ENCODE data around the gene DES. TPM values are rescaled to one million over a fixed set of nuclear protein-coding genes. Genes with fewer than 3 reads are reported as not detected.

DES gene
- total and polyA plus RNA-seq, 9 of the 15 experiments (the other 6 are each of a cell fraction or from before 2014, with no cell fraction given): 2.5 to 58.9 (median 21.9) TPM

DNA sequence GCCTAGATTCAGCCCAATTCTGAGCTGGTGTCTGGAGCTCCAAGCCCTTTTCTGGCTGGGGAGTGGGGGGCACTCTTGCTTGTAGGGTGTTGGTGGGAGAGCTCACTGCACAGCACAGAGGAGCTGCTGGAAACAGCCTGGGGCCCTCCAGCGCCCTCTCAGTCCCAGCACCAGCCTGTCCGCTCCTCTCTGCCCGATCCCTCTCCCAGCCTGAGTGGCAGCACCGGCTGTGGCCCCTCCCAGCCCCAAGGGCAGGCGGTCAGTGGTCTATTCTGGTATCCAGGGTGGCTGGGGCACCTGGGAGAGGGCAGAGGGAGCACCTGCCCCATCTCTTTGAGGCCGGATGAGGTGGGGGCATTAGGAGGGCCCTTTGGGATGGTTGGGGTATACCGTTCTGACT is 13.2 kb upstream of the DES start (continued):
- TF ChIP-seq, protein P1, sequence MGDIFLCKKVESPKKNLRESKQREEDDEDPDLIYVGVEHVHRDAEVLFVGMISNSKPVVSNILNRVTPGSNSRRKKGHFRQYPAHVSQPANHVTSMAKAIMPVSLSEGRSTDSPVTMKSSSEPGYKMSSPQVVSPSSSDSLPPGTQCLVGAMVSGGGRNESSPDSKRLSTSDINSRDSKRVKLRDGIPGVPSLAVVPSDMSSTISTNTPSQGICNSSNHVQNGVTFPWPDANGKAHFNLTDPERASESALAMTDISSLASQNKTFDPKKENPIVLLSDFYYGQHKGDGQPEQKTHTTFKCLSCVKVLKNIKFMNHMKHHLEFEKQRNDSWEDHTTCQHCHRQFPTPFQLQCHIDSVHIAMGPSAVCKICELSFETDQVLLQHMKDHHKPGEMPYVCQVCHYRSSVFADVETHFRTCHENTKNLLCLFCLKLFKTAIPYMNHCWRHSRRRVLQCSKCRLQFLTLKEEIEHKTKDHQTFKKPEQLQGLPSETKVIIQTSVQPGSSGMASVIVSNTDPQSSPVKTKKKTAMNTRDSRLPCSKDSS (IDR thresholded peaks at IDR 0.05; ENCODE audit: low read depth, partially characterized antibody): no peak
- TF ChIP-seq ELK3 (CRISPR knock-in tag; IDR thresholded peaks at IDR 0.05) (no peak), ZC3H4 (CRISPR knock-in tag; IDR thresholded peaks at IDR 0.05; ENCODE audit: borderline replicate concordance) (no peak), HMGN3 (IDR thresholded peaks at IDR 0.05; ENCODE audit: borderline replicate concordance, extremely low read depth, insufficient read length, low read depth, low read length) (no peak), ZNF830 (CRISPR knock-in tag; IDR thresholded peaks at IDR 0.05) (no peak), WHSC1 (IDR thresholded peaks at IDR 0.05; ENCODE audit: low read length) (no peak), TRIM25 (IDR thresholded peaks at IDR 0.05; ENCODE audit: borderline replicate concordance) (no peak)
- TF ChIP-seq, protein P2, sequence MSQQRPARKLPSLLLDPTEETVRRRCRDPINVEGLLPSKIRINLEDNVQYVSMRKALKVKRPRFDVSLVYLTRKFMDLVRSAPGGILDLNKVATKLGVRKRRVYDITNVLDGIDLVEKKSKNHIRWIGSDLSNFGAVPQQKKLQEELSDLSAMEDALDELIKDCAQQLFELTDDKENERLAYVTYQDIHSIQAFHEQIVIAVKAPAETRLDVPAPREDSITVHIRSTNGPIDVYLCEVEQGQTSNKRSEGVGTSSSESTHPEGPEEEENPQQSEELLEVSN (IDR thresholded peaks at IDR 0.05; ENCODE audit: borderline replicate concordance in 1 of 2, extremely low read depth in 1 of 2, insufficient read depth in 1 of 2, insufficient read length in 1 of 2, low read depth in 1 of 2, low read length in 1 of 2, poor library complexity in 1 of 2, severe bottlenecking in 1 of 2): no peak

Measured in K562 (cell line).